Kidney tubule cell (primary cell): ENCODE data around the gene GRIK4.

Experiments used
- DNase-seq: peaks from one replicate; pipeline ENCODE4 v3.0.0-alpha.2; 2018; ENCODE audit warnings: low spot score

Gene GRIK4

DNA sequence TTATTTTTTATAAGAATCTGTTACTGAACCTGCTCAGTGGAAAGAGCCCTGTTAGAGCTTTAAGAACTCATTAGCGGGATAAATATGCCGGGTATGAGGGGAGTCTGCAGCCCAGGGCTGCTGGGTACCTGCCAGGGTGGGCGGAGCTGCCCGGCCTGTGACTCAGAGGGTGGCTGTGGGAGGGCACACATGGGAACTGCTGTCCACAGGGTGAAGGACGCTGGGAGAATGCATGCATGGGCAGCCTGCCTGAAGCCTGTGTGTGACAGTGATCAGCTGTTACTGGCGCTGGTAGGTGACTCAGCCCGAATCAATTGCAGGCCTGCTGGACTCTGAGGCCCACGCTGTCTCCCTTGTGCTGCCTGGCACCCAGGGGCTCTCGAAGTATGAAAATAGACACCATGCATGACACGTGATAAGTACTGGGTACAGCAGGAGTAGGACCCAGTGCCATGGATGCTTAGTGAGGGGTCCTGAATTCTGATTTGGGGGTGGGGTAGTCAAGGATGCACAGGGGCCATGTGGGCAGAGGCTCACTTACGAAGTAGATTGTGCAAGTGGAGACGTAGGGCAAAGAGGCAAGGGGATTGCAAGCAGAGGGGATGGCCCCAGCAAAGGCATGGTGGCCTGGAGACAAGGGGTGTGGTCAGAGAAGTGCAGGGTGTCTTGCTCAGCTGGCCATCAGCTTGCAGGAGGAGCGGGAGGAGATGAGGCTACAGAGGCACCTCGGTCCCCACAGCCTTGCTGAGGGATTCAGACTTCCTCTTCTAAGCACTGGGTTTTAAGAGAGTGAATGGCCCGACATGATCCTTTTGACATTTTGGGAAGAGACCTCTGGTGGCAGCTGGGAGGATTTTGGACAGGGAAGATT is 36.5 kb downstream of the GRIK4 start:
- DNase-seq = peak; percentile 98

DNA sequence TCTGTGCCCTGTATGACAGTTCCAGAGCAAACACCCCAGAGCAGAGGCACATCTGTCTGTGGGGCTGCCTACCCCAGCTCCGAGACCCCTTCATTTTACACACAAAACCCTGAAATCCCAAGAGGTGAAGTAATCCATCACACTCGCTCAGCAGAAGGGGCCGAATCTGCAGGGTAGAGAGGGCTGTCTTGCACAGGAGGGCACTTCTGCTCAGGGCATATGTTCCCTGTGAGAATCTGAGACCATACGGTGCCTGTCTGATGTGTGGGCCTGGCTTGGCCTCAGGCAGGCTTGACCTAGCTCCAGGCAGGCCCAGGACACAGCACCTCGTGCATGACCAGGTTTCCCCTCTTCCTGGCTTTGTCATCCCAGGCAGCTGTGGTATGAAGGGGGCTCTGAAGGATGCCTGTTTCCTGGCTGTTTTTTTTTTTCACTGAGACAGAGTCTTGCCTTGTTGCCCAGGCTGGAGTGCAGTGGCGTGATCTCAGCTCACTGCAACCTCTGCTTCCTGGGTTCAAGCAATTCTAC is 37.2 kb downstream of the GRIK4 start:
- peak; percentile 67 for DNase-seq

DNA sequence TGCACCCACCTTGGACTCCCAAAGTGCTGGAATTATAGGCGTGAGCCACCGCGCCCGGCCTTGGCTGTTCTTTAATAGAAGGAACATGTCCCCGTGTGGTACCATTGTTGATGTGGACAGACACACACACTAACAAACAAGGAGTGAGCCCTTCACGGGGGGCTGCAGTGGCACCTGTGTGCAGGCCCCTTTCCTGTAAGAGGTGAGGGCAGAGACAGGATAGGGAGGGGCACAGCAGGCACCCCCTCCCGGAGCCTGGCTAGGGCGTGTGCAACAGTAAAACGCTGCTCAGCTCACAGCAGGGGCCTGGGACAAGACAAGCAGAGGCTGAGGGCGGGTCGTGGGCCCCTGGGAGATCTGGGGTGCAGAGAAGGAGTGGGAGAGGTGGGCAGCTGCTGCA is 37.8 kb downstream of the GRIK4 start:
- no peak for DNase-seq

DNA sequence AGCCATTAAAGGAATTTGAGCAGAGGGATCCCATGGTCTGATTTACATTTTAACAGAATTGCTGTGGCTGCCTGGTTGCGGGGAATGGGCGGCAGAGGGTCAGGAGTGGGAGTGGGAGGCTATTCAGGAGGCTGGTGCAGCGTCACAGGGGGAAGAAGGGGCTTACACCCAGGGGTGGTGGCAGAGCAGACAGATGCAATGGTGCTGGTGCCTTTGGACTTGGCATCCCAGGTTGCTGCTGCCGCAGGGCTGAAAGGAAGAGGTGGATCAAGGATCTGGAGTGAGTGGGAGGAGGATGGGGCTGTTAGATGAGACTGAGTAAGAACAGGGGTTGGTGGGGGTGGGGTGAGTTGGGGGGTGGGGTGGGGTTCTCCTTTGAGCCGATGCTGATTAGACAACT is 38.5 kb downstream of the GRIK4 start:
- no peak for DNase-seq

DNA sequence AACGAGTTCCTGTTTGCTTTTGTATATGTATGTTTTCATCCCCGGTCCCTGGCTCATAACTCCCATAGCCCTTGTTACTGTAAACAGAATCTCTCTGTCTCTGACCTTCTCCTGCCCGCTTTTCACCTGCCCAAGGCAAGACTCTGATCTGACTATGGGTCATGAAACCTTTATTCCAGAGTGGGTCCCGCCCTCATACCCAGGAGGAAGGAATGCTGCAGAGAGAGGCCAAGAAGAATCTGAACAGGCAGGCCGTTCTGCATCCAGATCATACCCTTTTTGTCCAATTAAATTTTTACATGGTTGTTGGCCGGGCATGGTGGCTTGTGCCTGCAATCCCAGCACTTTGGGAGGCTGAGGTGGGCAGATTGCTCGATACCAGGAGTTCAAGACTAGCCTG is 39.6 kb downstream of the GRIK4 start:
- no peak for DNase-seq

DNA sequence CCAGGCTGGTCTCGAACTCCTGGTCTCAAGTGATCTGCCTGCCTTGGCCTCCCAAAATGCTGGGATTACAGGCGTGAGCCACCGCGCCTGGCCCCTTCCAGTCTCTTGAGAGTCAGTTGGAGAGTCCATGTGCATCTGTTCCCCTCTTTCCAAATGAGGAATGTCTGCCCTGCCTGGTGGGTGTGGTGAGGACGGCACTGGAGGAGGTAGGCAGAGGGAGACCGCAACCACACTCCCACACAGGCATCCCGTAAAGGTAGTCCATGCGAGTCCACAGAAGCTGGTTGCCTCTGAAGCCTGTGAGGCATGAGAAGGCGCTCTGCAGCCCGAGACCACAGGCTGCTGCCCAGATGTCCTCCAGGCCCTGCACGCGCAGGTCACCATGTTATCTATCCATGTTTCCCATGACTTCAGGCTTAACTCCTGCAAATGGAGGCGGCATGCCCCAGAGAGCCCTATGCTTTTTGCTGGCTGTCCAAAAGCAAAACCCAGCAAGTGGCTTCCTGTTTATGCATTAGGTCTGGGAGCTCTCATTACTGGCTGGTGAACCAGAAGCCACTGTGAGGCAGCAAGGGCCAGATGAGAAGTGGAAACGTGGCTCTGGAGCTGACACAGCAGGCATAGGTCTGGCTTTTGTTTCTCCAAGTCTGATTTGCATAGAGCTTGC is 43.4 kb downstream of the GRIK4 start:
- DNase-seq = no peak

DNA sequence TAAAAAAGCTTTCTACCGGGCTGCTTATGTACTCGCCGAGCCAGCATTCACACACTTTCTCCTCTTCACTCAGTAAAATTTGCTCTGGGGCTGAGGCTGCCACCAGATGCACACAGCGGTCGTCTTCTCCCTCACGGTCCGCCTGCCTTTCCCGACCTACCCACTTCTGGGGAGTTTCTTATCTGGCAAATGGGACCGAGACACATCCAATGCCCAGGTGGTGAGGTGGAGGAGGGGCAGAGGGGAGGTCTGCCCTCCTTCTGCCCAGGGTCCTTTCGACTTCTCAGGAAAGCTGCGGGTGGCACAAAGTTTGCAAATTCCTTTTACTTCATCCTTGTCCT is 43.9 kb downstream of the GRIK4 start:
- no peak for DNase-seq

DNA sequence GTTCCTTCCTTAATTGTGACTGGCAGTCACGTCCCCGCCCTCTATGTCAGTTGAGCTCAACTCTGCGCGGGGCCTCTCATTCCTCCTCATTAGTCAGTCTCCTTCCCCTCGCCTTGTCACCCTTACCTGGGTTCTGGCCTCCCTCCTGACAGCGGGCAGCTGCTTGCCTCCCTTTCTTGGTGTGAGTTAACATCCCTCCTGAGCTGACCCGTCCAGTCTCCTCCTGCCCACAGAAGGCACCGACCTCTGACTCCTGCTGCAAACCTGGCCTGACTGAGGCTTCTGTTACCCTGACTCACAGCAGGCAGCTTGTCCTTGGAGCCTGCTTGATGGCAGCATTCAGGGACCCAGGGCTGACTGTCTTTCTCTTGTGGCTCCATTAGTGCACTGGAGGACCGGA is 45.2 kb downstream of the GRIK4 start:
- no peak for DNase-seq

DNA sequence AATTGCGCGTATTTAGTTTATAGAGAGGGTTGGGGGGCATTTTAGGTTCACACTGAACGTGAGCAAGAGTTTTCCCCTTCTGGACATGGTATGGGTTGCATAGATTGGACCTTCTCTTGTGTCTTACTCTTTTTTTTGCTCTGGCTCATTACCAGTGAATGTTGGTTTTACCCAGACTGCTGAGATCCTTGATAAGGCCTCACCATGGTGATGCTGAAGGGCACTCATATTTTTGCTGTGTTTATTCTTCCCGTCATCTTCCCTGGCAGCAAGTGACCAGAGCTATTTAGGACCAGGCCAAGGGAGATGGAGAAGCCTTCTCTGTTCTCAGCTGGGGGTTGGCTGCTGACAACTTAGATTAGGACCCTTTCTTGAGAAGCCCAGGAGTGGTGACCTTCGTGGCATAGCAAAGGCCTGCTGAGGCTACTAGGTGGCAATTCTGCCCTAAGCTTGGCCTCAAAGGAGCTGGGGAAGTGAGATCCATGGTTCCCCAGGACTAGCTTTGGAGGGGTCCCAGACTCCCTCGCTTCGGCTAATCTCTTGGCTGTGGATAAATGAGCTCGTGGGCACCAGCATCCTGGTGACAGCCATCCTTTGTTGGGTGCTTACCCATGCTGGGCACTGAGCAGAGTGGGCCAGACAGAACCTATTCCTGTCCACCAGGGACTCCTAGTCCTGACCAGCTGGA is 47.3 kb downstream of the GRIK4 start:
- DNase-seq = no peak

DNA sequence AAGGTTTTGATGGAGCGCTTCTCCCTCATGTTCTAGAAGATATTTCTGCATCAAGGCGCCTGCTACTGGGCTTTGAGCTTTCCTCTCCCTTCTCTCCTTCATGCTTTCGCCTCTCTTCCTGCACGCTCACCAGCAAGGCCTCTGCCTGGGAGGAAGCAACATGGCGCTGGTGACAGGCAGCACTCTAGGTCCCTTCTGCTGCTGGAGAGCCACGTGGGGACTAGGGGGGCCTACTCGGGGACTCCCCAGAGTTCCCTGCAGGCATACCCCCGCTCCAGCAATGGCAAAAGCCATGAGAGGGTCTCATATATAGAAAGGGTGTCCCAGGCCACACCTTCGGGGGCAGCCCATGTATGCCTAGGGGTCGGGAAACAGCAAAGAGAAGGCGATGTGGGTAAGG is 49.7 kb downstream of the GRIK4 start:
- DNase-seq = no peak

DNA sequence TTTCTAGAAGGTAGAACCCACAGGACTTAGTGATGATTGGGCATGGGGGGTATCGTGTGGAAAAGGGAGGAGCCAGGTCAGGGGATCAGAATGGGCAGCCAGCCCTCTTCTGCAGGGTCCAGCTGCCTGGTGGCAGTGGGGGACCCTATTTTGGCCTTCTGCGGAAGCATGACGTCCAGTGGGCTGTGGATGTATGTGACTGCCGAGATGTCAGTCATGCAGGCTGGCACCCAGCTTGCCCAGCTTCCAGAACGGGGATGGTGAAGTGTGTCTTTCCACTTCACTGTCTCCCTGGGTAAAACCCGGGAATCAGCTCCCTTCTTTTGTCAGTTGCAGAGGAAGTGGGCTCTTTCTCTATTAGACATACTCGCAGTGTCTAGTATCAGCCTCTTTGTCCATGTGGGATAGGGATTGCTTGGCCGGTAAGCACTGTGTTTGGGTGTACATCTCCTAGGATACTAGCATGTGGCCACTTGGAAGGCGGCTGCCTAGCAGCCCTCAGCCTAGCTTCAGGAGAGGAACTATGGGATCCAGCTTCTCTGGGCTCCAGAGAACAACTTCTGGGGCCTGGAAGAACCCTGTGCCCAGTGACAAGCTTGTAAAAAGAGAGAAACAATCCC is 51.4 kb downstream of the GRIK4 start:
- no peak for DNase-seq

DNA sequence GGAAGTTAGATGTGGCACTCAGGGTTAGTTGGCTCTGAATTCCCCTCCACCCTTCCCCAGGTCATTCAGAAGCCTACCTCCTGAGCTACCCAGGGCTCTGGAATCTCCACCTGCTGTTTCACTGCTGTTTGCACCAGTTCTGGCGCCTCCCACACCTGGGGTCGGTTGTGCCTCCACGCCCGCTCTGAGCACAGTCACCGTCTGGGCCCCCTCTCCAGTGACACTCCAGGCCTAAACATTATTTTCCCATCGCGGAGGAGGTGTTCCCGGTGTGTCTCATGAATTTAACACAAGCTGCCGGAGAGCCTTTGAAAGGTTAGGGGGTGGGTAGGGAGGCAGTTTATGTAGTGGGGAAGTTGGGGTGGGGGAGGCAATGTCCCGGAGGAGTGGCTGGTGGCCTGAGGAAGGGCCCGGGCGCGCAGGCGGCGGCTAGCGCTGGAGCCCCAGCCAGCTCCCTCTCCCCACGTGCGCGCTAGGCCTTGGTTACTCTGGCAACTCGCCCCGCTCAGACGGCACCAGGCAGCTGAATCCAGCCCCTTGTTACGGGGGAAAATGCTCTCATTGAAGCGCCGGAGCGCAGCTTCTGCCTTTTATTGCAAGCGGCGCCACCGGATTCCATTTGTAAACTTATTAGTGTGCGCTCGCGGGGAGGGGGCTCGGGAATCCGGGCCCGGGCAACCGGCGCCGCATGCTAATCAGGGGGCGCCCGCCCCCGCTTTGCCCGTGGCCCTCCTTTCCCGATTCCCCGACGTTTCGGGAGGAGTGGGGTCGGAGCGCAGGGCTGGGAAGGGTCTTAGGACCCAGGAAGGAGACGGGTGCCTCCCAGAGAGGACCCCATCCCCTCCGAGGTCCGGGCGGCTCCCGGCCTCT is 52.4 kb downstream of the GRIK4 start:
- DNase-seq = no peak

DNA sequence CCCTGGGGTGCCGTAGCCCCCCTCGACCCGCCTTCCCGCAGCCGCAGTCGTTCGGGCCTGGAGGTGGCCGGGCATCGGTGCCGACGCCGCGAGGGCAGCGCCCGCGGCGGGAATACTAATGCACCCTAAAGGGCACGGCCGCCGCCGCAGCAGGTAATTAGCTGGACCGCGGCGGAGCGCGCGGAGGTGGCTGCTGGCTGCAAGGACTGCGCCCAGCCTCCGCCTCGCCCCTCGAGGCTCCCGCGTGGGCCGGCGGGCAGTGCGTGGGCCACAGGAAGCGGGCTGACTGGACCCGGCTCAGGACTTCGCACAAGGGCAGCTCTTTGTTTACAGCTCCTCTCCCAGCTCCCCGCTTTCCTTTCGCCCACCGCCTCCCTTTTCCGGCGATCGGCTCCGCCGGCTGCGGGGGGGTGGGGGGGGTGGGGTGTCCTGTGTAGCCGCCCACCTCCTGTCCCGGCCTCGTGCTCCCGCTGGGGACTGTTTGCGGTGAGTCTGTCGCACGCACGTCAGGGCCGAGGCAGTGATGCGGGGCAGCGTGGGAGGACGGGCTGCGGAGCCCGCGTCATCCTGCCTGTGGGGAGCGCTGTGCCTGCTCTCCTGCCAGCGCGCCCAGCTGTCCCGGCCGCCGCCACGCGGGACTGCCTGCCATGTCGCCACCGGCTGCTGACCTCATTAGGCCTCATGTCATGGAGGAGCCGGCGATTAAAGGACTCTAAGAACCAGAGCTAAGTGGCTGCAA is 53.2 kb downstream of the GRIK4 start:
- DNase-seq = peak; percentile 74

DNA sequence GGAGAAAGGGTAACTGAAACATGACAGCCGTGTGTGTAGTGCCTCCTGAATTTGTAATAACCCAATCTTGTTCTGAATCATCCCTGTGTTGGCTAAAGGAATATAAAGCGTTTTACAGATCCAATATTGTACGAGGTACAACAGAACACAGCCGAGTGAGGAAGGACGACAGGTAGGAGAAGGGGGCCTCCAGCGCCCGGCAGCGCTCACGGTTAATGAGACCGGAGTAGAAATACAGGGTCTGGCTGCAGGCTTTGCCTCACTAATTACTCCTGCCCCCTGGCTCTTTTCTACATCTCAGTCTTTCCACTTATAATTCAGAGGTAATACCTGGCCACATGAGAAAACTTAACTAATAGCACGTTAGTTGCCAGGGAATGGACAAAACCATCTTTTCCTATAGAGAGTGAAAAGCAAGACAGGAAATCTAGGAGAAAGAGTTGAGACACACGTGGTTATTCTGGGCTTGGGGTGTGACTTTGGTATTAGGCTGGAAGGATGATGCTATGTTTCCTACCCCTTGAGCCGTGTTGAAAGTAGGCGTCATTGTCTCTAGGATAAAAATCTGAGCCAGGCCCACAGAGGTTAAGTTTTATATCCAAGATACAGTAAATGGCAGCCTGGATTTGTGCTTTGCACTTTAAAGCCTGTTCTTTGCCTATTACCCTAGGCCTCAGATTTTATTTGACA is 54.1 kb downstream of the GRIK4 start:
- DNase-seq = peak; percentile 20

DNA sequence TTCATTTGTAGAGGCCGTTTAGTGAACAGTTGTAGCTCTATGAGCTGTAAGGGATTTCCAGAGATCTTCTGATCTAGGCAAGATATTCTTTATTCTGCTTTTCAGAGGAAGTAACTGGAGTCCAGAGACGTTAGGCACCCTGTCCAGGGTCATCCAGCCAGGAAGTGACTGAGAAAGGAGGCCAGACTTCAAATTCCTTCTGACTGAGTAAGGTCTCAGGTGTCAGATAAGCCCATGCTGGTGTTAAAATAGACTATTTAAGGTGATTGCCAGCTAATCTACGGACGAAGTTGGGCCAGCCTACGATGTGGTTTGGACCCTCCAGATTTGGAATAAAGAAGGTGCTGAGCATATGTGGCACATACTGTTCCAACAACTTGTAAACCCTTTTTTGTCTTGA is 54.6 kb downstream of the GRIK4 start:
- peak; percentile 80 for DNase-seq

DNA sequence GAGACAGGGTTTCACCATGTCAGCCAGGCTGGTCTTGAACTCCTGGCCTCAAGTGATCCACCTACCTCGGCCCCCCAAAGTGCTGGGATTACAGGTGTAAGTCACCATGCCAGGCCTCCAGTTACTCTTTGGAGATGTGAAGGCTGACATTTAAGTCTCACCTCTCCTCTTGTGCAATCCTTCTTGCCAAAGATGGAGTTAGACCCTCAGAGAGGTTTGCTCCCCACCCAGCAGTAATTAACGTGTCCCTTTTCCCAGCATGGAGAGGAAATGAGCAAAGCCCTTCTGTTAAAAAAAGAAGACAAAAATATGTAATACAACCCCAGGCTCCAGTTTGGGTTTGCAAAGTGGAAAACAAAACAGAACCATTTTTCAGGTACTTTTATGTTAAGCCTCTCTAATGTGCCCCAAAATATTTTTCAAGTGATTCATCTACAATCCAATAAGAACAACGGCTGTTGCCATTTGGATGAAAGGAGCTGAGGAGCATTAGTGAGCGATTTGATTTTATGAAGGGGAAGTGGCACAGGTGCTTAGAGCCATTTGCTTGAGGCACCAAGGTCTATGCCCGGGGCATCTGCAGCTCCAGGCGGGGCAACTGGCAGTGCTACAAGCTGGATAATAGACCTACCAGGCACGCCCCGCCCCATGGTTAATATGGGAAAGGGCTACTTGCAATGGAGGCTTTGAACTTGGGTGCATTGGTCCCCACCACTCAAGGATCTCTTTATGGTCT is 57.2 kb downstream of the GRIK4 start:
- no peak for DNase-seq

DNA sequence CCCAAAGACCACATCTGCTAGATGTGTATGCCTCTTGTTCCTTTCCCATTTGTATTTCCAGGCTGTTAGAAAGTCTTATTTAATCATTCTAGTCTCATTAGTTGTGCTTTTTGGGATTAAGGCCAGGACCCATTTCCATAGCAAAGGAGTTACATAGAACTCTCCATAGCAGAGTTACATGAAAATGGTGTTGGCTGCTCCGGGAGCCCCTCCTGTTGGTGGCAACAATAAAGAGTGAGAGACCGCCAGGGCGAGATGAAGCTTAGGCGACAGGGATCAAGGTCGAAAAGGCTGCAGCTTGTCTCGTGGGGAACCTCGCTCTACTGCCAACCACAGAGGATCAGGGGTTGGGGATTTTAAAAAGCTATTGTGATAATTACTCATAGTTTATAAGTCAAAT is 58.3 kb downstream of the GRIK4 start:
- no peak for DNase-seq

DNA sequence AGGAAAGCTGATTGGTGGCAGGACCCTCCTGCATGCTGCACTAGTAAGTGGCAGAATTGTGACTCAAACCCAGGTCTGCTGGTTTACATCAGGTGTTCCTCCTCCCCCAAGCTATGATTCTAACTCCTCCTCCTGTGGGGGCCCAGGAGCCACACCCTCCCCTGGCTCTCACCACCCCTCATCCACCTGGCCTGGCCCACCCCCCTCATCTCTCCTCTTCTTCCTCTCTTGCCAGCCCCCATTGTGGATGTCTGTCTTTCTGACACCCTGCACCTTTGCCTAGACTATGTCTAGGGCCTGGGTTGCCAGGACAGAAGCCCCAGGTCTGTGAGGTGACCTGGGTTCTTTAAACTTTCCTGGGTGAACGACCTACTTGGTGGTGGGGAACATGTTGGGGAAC is 59.9 kb downstream of the GRIK4 start:
- DNase-seq = no peak

DNA sequence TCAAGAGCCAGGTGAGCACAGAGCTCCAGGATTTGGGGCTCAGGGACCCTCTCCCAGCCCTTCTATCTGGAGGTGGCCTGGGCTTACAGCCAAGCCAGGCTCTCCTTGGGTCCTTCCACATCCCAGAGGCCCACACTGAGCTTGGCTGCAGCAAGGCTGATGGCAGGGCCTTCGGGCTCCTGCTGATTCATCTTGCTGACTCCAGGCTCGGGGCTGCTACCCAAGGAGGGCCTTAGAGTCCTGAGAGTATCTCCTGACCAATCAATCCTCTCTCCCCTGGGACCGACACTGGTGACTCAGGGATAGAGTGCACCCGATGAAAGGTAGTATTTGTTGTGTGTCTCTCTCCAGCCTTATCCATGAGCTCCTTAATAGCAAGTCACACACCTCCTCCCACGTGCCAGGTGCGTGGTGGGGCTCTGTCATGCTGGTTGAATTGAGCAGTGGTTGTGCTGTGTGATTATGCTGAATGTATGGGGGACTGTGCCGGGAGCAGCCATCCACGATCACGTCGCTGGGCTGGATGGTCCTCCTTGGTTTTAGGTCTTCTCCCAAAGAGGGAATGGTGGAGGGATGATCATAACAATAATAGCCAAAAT is 62.3 kb downstream of the GRIK4 start:
- no peak for DNase-seq
